NCI-H345 (cell line): ENCODE results near the gene FGGY.
A peak's percentile ranks its signal among the peaks of the same experiment; 100 is the strongest.
"Not testable (repeated sequence)": the region's sequence is repeated elsewhere in the genome, so short reads cannot be mapped to it uniquely, and the experiment has no call there.

Source experiments
- DNase-seq: peaks from one replicate; lab custom pipeline; 2025; lab: John Stamatoyannopoulos, UW

FGGY gene

DNA sequence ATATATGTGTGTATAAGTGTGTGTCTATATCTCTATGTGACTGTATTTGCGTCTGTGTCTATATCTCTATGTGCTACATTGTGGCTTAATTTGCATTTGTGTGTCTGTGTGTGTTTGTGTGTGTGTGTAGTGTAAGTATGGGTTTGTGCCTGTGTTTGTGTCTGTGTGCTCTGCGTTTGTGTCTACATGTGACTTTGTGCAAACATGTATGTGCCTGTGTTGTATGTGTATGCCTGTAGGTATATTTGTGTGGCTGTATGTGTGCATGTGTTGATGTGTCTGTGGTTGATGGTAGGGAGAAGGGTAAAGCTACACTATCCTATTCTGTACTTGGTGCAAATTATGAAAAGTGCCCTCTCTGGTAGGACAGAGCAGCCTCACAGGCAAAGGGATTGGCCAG is 7.3 kb upstream of the FGGY start:
- no peak for DNase-seq

DNA sequence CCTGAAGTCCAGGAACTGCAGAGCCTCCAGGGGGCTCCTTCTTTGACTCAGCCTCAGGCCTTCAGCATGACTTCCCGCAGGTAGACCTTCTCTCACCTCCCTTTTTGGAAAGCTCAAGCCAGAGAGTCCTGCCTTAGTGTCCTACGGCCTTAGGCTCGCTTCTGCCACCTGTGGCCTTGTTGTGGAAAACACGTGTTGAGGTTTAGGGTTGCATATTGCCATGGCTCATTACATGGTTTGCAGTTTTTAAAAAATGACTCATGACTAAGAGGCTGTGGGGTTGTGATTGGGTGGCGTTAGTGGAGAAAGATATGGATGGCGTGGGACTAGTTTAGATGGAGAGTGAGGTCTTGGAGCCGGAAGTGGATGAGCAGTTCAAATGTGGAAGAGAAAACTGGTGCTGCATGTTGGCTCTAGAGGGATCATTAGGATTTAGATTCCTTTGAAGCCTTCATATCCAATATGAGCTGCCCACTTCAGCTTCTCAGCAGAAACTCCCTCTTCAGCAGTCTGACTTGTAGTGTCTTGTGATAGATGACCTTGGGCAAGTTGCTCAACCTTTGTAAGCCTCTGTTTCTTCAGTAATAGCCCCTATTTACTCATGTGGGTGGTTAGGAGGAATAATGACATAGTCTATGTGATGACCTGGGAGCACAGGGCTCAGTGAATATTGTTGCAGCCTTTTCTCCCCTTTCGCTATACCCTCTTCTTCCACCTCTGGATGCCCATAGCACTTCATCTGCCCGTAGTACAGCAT is 6.5 kb upstream of the FGGY start:
- DNase-seq, result peak; percentile 28

DNA sequence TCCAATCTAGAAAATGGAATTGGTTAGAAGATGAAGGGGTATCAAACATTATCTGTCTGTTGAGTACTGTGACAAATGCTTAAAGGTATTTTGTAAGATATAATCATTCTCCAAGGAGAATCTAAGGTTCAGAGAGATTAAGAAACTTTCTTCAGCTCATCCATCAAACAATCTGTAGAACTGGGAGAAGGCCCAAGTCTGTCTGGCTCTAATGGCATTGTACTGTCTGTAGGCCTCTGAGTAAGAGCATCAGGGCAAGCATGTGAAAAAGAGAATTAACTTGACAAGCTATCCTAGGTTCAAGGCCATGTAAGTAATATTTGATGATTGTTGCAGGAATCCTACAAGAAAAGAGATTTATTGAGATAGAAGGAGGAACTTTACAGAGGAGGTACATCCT is 5.3 kb upstream of the FGGY start:
- DNase-seq, result no peak

DNA sequence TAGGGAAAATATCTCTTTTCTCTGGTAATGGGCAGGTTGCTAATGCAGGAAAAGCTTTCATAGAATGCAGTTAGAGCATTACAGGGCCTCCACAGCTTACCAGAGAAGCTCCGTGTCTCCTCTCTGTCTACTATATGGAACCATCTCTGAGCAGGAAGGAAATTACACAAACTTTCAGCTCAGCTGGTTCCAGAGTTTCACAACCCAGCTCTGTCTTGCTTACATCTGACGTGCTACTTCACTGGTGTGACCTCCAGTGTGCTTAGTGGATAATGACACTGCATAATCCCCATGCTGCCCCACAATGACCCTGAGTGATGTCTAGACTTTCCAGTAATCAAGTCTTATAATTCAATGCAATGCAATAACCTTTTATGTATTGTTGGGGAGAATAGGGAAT is 4.3 kb upstream of the FGGY start:
- DNase-seq, result no peak

GRCh38 chr1:59293206-59293605 is 3.7 kb upstream of the FGGY start:
- no peak for DNase-seq

GRCh38 chr1:59293849-59294248 is 3.0 kb upstream of the FGGY start:
- DNase-seq, result no peak

DNA sequence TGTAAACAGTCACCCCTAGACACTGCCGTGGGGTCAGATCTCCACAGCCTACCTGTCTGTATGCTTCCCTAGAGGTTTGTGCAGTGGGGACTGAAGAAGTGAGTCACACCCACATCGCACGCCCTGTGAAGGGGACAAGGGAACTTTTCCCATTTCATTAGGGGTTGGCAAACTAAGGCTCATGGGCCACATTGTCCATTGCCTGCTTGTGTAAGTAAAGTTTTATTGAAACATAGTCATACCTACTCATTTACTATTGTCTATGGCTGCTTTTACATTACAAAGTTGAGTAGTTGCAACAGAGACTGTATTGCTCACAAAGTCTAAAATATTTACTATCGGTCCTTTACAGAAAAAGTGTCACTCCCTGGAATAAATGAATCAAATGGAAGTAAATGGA is 2.5 kb upstream of the FGGY start:
- no peak for DNase-seq

DNA sequence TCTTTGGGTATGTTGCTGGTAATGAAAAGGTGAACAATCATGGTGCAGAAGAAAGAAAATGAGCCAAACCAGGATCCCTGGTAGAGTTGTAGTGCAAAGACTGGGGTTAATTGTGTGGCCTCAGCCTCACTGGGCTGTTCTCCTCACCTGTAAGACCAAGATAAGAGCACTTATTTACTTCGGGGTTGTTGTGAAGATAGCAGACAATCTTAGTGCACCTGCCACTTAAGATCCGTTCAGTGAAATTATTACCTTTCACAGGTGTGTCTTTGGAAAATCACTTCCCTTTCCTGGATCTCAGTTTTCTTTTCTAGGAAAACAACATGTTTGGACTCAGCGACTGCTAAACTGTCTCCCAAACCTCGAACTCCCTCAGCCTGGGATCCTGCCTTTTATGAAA is 1.3 kb upstream of the FGGY start:
- no peak for DNase-seq

DNA sequence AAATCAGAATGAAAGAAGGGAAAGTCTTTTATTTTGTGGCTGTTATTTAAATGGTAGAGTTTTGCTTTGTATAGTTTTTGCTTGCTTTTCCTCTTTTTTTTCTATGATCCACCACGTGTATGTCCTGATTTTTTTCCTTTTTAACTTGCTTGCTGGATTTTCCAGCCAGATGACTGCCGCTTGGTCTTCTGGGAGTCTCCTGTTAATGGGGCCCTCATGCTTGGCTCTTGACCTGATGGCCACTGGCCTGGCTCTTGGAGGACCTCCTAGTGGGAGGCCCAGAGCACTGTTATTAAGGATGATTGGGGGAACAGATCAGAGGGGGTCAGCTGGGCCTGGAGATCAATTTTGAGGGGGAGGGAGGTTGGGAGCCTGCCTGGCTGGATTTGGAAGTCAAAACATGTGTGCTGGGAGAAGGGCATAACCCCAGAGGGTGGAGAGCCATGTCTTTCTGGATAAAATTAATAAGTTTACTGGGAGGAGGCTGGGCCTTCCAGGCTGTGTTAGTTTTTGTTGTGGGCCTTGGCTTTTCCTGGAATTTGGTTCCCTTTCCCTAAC is 1.2 kb downstream of the FGGY start:
- DNase-seq, result no peak

- DNase-seq, result no peak
Measured at GRCh38 chr1:59298710-59299346, 1.9 kb downstream of the FGGY start.

GRCh38 chr1:59299670-59300069 is 2.8 kb downstream of the FGGY start:
- not testable (repeated sequence) for DNase-seq

DNA sequence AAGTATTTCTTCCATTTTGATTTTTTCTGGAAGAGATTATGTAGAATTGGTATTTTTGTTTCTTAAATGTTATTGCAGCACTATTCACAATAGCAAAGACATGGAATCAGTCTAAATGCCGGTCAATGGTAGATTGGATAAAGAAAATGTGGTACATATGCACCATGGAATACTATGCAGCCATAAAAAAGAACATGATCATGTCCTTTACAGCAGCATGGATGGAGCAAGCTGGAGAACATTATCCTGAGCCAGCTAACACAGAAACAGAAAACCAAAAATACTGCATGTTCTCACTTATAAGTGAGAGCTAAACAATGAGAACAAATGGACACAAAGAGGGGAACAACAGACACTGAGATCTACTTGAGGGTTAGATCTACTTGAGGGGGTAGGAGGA is 5.4 kb downstream of the FGGY start:
- no peak for DNase-seq

DNA sequence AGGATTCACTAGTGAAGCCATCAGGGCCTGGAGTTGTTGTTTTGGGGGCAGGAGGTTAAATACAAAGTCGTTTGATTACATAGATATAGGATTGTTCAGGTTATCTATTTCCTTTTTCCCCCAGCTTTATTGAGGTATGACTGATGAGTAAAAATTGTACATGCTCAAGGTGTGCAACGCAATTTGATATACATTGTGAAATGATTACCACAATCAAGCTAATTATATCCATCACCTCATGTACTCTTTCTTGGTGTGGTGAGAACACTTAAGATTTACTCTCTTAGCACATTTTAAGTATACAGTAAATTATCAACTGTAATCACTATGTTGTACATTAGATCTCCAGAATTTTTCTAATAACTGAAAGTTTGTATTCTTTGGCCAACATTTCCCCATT is 6.0 kb downstream of the FGGY start:
- DNase-seq, result no peak

- DNase-seq, result no peak
Measured at GRCh38 chr1:59305188-59305587, 8.3 kb downstream of the FGGY start.

- DNase-seq, result no peak
Measured at GRCh38 chr1:59307591-59307990, 10.7 kb downstream of the FGGY start.

GRCh38 chr1:59308839-59309238 is 11.9 kb downstream of the FGGY start:
- no peak for DNase-seq

- DNase-seq, result no peak
Measured at GRCh38 chr1:59309392-59309791, 12.5 kb downstream of the FGGY start.

- DNase-seq, result no peak
Measured at GRCh38 chr1:59309795-59310548, 13.1 kb downstream of the FGGY start.

GRCh38 chr1:59310549-59311250 is 13.8 kb downstream of the FGGY start:
- DNase-seq, result no peak

GRCh38 chr1:59314776-59315528 is 18.1 kb downstream of the FGGY start:
- no peak for DNase-seq
